WERI-Rb-1 (cell line): ENCODE data around the gene DIAPH2.

Experiments
- DNase-seq: peaks from one replicate; pipeline ENCODE4 v3.0.0-alpha.2; 2020
- H3K27ac ChIP-seq: fragments of 250-450 bp; sonication (Bioruptor Pico); 2 replicates; pipeline ENCODE4 v1.5.1; 2020; ENCODE audit warnings: mild to moderate bottlenecking, moderate library complexity
- H3K27me3 ChIP-seq: fragments of 250-450 bp; sonication (Bioruptor Pico); 2 replicates; pipeline ENCODE4 v1.5.1; 2021; ENCODE audit warnings: mild to moderate bottlenecking, low read depth, moderate library complexity; ENCODE audit not compliant: insufficient read depth, severe bottlenecking
- H3K36me3 ChIP-seq: fragments of 250-450 bp; sonication (Bioruptor Pico); 2 replicates; pipeline ENCODE4 v1.5.1; 2020; ENCODE audit warnings: mild to moderate bottlenecking, moderate library complexity
- H3K4me3 ChIP-seq: 2 replicates; pipeline ENCODE4 v1.5.1; 2011; ENCODE audit warnings: low read depth, mild to moderate bottlenecking, control low read depth, low read length
- H3K9me3 ChIP-seq: fragments of 250-450 bp; sonication (Bioruptor Pico); 2 replicates; pipeline ENCODE4 v1.5.1; 2021; ENCODE audit warnings: mild to moderate bottlenecking, moderate library complexity; ENCODE audit not compliant: severe bottlenecking
- TF ChIP-seq, protein P1 (sequence below): IDR thresholded peaks from 2 replicates; pipeline ENCODE4 v1.5.1; 2011; ENCODE audit warnings: low read depth, mild to moderate bottlenecking, control low read depth, inconsistent platforms, low read length

The DIAPH2 gene

DNA sequence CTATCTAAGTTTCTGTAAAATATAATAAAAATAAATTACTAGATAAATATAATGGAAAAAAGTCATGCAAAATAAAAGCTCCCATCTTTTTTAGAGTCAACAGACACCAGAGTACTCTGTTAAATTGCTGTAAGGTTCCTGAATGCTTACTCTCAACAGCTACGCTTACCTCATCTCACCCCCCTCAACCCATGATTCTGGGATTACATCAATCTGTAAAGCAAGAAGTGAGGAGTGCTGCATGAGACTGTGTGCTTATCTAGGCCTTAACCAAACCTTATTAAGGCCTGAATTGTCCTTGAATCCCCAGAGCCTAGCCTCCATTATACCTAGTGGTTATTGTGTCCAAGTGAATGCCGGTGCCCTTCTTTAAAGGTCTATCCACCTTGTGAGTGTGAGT, 934.9 kb downstream of the DIAPH2 start:
- Histone ChIP-seq H3K27me3 (no peaks in the 10 kb centered on the region), H3K9me3 (no peaks in the 10 kb centered on the region), H3K27ac (peak overlapping the region; percentile 10; the same call in 1 of the 2 replicates), H3K4me3 (no peak overlapping the region), H3K36me3 (no peaks in the 10 kb centered on the region)
- TF ChIP-seq, protein P1, sequence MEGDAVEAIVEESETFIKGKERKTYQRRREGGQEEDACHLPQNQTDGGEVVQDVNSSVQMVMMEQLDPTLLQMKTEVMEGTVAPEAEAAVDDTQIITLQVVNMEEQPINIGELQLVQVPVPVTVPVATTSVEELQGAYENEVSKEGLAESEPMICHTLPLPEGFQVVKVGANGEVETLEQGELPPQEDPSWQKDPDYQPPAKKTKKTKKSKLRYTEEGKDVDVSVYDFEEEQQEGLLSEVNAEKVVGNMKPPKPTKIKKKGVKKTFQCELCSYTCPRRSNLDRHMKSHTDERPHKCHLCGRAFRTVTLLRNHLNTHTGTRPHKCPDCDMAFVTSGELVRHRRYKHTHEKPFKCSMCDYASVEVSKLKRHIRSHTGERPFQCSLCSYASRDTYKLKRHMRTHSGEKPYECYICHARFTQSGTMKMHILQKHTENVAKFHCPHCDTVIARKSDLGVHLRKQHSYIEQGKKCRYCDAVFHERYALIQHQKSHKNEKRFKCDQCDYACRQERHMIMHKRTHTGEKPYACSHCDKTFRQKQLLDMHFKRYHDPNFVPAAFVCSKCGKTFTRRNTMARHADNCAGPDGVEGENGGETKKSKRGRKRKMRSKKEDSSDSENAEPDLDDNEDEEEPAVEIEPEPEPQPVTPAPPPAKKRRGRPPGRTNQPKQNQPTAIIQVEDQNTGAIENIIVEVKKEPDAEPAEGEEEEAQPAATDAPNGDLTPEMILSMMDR: no peak
- peak; percentile 49 for DNase-seq

DNA sequence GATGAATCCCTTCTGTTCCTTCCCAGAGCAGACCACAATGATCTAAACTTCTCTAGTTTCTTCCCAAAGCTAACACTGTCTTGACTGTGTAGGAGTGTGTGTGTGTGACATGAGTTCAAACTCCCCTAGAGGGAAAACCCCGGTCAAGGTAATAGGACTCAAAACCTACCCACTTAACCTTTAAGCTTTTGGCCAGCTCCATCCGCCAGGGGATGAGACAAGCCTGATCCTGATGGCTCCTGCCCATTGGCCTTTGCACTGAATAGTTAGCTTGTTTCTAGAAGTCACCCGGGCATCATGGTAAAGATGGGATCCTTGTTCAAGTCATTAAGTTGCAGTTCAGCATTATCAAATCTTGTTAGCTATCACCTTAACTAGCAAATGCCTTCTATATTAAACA, 937.5 kb downstream of the DIAPH2 start:
- no peaks in the 10 kb centered on the region for H3K36me3 ChIP-seq
- H3K4me3 ChIP-seq: no peak overlapping the region
- TF ChIP-seq, protein P1: no peak
- no peak for DNase-seq
- peaks cover 2% of the 10 kb centered on the region for H3K9me3 ChIP-seq
- H3K27ac ChIP-seq: no peak overlapping the region
- H3K27me3 ChIP-seq: no peaks in the 10 kb centered on the region

DNA sequence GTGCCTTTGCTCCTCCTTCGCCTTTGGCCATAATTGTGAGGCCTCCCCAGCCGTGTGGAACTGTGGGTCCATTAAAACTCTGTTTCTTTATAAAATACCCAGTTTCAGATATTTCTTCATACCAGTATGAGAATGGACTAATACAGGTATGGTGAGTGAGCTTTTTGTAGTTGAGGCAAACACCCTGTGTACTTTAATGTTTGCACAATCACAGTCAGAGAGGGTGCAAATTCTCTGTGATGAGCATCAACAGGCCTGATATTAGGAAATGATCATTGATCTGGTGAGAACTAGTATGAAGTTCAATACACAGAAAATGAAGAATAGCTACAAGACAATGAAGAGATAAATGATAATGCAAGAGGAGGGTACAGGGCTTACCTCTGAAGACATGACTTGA, 943.7 kb downstream of the DIAPH2 start:
- DNase-seq: no peak
- Histone ChIP-seq H3K4me3 (no peak overlapping the region), H3K9me3 (peaks cover 2% of the 10 kb centered on the region), H3K36me3 (no peaks in the 10 kb centered on the region), H3K27me3 (no peaks in the 10 kb centered on the region), H3K27ac (no peak overlapping the region)
- TF ChIP-seq, protein P1: no peak

DNA sequence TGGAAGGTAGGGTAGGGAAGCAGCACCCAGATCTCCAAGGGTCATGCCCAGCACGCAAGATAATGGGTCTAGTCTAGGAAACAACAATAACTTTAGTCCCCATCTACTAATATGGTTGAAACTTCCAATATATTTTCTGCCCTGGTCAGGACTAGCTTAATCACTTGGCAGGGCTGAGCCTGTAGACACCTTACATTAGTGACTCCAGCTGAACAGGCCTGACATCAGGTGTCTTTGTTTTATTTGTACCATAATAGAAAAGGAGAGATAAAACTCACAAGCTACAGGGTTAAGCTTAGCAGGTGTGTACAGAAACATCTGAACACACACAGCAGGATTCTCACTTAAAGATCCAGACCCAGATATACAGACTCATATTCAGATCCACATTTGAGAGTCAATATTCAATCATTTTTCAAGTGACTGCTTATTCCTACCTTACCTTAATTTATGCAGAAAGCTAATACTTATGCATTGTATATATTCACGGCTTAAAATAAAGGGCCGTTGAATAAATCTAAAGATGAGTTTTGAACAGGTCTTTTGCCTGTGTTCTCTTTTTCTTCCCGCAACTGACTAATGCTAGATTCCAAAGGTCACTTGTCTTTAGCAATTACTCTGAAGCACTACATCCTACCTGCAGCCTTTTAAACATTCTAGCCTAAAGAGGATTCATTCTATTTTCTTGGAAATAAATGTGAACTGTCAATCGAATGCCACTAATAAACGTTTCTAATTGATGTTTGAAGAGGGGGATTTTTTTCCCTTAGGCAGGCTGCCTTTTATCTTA, 944.4 kb downstream of the DIAPH2 start:
- peaks cover 2% of the 10 kb centered on the region for H3K9me3 ChIP-seq
- TF ChIP-seq, protein P1: no peak
- no peaks in the 10 kb centered on the region for H3K36me3 ChIP-seq
- H3K27me3 ChIP-seq: no peaks in the 10 kb centered on the region
- no peak overlapping the region for H3K27ac ChIP-seq
- H3K4me3 ChIP-seq: no peak overlapping the region
- DNase-seq: no peak

DNA sequence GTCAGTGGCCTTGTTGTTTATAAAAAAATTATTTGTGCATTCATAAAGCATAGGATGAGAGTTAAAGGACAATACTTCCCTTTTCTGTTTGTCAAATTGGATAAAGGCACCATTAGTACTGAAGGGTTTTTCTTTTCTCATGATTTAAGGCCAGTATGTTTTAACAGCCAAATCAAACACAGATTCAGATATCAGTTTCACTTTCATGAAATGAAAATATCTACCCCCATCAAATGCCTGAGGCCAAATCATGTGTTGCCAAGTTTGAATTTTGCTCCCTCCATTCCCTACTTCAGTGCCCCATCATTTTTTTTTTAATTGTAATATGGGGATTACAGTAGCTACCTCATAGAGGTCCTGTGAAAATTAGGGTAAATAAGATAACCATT, 944.9 kb downstream of the DIAPH2 start:
- Histone ChIP-seq H3K36me3 (no peaks in the 10 kb centered on the region), H3K9me3 (peaks cover 2% of the 10 kb centered on the region), H3K27ac (no peak overlapping the region), H3K27me3 (no peaks in the 10 kb centered on the region), H3K4me3 (no peak overlapping the region)
- TF ChIP-seq, protein P1: no peak
- no peak for DNase-seq

DNA sequence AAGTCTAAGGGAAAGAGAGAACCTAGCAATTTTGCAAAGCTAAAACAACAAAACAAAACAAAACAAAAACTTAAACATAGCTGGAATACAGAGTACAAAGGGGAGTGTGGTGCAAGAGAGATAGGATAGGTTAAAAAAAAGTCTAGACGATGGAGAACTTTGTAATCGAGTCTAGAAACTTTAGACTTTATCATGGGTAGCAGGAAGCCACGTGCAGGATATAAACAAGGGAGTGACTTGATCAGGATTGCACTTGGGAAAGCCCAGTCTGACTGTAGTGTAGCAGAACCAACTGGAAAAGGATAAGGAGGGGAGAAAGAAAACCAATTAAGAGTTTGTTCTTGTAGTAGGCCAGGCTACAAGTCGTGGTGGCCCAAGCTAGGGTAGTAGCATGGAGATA, 949.2 kb downstream of the DIAPH2 start:
- H3K4me3 ChIP-seq: no peak overlapping the region
- H3K27ac ChIP-seq: no peak overlapping the region
- H3K36me3 ChIP-seq: no peaks in the 10 kb centered on the region
- DNase-seq: no peak
- TF ChIP-seq, protein P1: no peak
- no peaks in the 10 kb centered on the region for H3K27me3 ChIP-seq
- no peaks in the 10 kb centered on the region for H3K9me3 ChIP-seq
